HCT116 (cell line): ENCODE measurements around the gene PIPOX. TPM values are rescaled to one million over a fixed set of nuclear protein-coding genes. Genes with fewer than 3 reads are reported as not detected.
A peak's percentile ranks its signal among the peaks of the same experiment; 100 is the strongest.

ENCODE experiments used
- ATAC-seq: fragments of 200-7000 bp; cut with Tn5 transposase; 2 replicates; pipeline ENCODE4 v1.9.1; 2020; ENCODE audit warnings: mild to moderate bottlenecking, moderate library complexity
- BruUV-seq: library from RNA; stranded (reverse); fragments of 400-500 nt; replicated peaks from 2 replicates; lab custom pipeline; 2021; lab: Mats Ljungman, UMichigan
- CTCF ChIA-PET: fragments of 300-600 bp; sonication (Branson Sonifier 250); formaldehyde crosslinking; loops from one replicate; lab custom pipeline; 2021; ENCODE audit warnings: antibody characterized with exemption; lab: Charles Lee
- POLR2A ChIA-PET: fragments of 300-600, 350-600 bp; sonication (Branson Sonifier 250); formaldehyde crosslinking; loops from one replicate; lab custom pipeline; 2021; ENCODE audit warnings: antibody characterized with exemption; lab: Charles Lee
- RAD21 ChIA-PET, 2 experiments: fragments of 300-600 bp; sonication (Branson Sonifier 250); formaldehyde crosslinking; loops; one replicate each; lab custom pipeline; 2023; ENCODE audit warnings: low total read pairs in 2 of 2; ENCODE audit not compliant: uncharacterized antibody in 2 of 2, unreplicated experiment in 2 of 2, low non-redundant PET in 1 of 2; lab: Charles Lee
- DNase-seq: peaks from one replicate; pipeline ENCODE4 v3.0.0-alpha.2; 2010; ENCODE audit warnings: low read depth, low spot score
- H2AFZ ChIP-seq: fragments of 200-600 bp; shearing (Covaris generic), sonication (generic); 2 replicates; pipeline ENCODE4 v1.6.1; 2017; ENCODE audit warnings: low read depth, mixed run types, mixed read lengths, antibody characterized with exemption, low read length; ENCODE audit not compliant: poor library complexity, severe bottlenecking
- H3K27ac ChIP-seq: 2 replicates; pipeline ENCODE4 v1.5.1; 2012; ENCODE audit warnings: low read depth, low read length
- H3K27me3 ChIP-seq: fragments of 200-600 bp; sonication (generic); 2 replicates; pipeline ENCODE4 v1.6.1; 2016; ENCODE audit warnings: mixed run types, low read length, mixed read lengths; ENCODE audit not compliant: insufficient read depth
- H3K36me3 ChIP-seq, 2 experiments: fragments of 200-500 bp in 1 of 2; fragments of 200-600 bp in 1 of 2; sonication (Bioruptor generic) in 1 of 2; sonication (generic) in 1 of 2; 2 replicates each; pipeline versions ENCODE4 v1.5.1 to v1.6.1; 2014 to 2016; ENCODE audit warnings: low read length in 2 of 2, inconsistent platforms in 1 of 2, mixed read lengths in 1 of 2, mixed run types in 1 of 2; ENCODE audit not compliant: insufficient read depth in 2 of 2, control insufficient read depth in 1 of 2
- H3K4me1 ChIP-seq, 2 experiments: fragments of 200-600 bp in 1 of 2; sonication (generic) in 1 of 2; 2 replicates each; pipeline versions ENCODE4 v1.5.1 to v1.6.1; 2012 to 2017; ENCODE audit warnings: low read length in 2 of 2, inconsistent platforms in 1 of 2, mild to moderate bottlenecking in 1 of 2, mixed read lengths in 1 of 2, mixed run types in 1 of 2, moderate library complexity in 1 of 2; ENCODE audit not compliant: insufficient read depth in 2 of 2, control insufficient read depth in 1 of 2
- H3K4me2 ChIP-seq: fragments of 200-600 bp; sonication (generic); 2 replicates; pipeline ENCODE4 v1.6.1; 2017; ENCODE audit warnings: mixed run types, low read length, mixed read lengths
- H3K4me3 ChIP-seq, 2 experiments: fragments of 200-600 bp in 1 of 2; sonication (generic) in 1 of 2; replicated peaks in 1 of 2; 2 replicates each; pipeline ENCODE4 v1.5.1; 2011 to 2016; ENCODE audit warnings: low read length in 2 of 2, control low read depth in 1 of 2, low read depth in 1 of 2, mild to moderate bottlenecking in 1 of 2, mixed read lengths in 1 of 2, mixed run types in 1 of 2
- H3K79me2 ChIP-seq: fragments of 200-600 bp; sonication (generic); 2 replicates; pipeline ENCODE4 v1.6.1; 2017; ENCODE audit warnings: mild to moderate bottlenecking, mixed run types, low read length, moderate library complexity, mixed read lengths; ENCODE audit not compliant: insufficient read depth
- H3K9ac ChIP-seq: fragments of 200-600 bp; sonication (generic); 2 replicates; pipeline ENCODE4 v1.6.1; 2016; ENCODE audit warnings: low read length, mixed read lengths
- H3K9me2 ChIP-seq: fragments of 200-600 bp; sonication (generic), shearing (Covaris generic); 2 replicates; pipeline ENCODE4 v1.6.1; 2017; ENCODE audit warnings: mixed run types, mild to moderate bottlenecking, moderate library complexity; ENCODE audit not compliant: insufficient read depth
- H3K9me3 ChIP-seq, 2 experiments: fragments of 200-500 bp in 1 of 2; fragments of 200-600 bp in 1 of 2; sonication (Bioruptor generic) in 1 of 2; sonication (generic) in 1 of 2; 2 replicates each; pipeline ENCODE4 v1.6.1; 2014 to 2017; ENCODE audit warnings: low read length in 2 of 2, mixed read lengths in 2 of 2, inconsistent platforms in 1 of 2, low read depth in 1 of 2, mild to moderate bottlenecking in 1 of 2, mixed run types in 1 of 2, moderate library complexity in 1 of 2; ENCODE audit not compliant: control insufficient read depth in 1 of 2, insufficient read depth in 1 of 2
- H4K20me1 ChIP-seq: fragments of 200-600 bp; sonication (generic), shearing (Covaris generic); 2 replicates; pipeline ENCODE4 v1.6.1; 2017; ENCODE audit warnings: mixed run types, mild to moderate bottlenecking, moderate library complexity; ENCODE audit not compliant: insufficient read depth
- EZH2phosphoT487 ChIP-seq: fragments of 200-600 bp; IDR thresholded peaks from 2 replicates; pipeline ENCODE4 v1.6.1; 2018; ENCODE audit warnings: antibody characterized with exemption, borderline replicate concordance
- FOSL1 ChIP-seq: IDR thresholded peaks from 2 replicates; pipeline ENCODE4 v1.6.1; 2012; ENCODE audit warnings: low read depth
- JUND ChIP-seq: IDR thresholded peaks from 2 replicates; pipeline ENCODE4 v1.6.1; 2012
- POLR2AphosphoS5 ChIP-seq: IDR thresholded peaks from 2 replicates; pipeline ENCODE4 v1.6.1; 2011; ENCODE audit warnings: mild to moderate bottlenecking, low read depth, low read length, moderate library complexity
- RAD21 ChIP-seq: IDR thresholded peaks from 2 replicates; pipeline ENCODE4 v1.6.1; 2012; ENCODE audit warnings: low read depth, mild to moderate bottlenecking
- SIN3A ChIP-seq: IDR thresholded peaks from 2 replicates; pipeline ENCODE4 v1.6.1; 2012; ENCODE audit warnings: low read depth
- SP1 ChIP-seq: IDR thresholded peaks from 2 replicates; pipeline ENCODE4 v1.6.1; 2012; ENCODE audit warnings: low read depth
- SRF ChIP-seq: IDR thresholded peaks from 2 replicates; pipeline ENCODE4 v1.6.1; 2012; ENCODE audit warnings: low read depth
- ZNF274 ChIP-seq: fragments of 200-500 bp; sonication (Bioruptor generic); IDR thresholded peaks from 2 replicates; pipeline ENCODE4 v1.6.1; 2014; ENCODE audit warnings: mild to moderate bottlenecking, low read depth, low read length, inconsistent platforms
- intact Hi-C: fragments of 100-400 bp; cut with micrococcal nuclease; formaldehyde crosslinking; loops from 2 replicates; pipeline ENCODE4 v1.10.0; 2022
- total RNA-seq: library from RNA; stranded (reverse); gene quantifications from one replicate; pipeline ENCODE4 v1.2.1, GENCODE V29; 2021; ENCODE audit not compliant: unreplicated experiment
- TF ChIP-seq, protein P1 (sequence below): IDR thresholded peaks from 2 replicates; pipeline ENCODE4 v1.6.1; 2011; ENCODE audit warnings: mild to moderate bottlenecking, low read length, moderate library complexity; ENCODE audit not compliant: insufficient replicate concordance; ENCODE audit errors: extremely low read depth
- TF ChIP-seq, protein P2 (sequence below): IDR thresholded peaks from 2 replicates; pipeline ENCODE4 v1.6.1; 2012
- TF ChIP-seq, protein P3 (sequence below): IDR thresholded peaks from 2 replicates; pipeline ENCODE4 v1.6.1; 2012

Gene PIPOX
- total RNA-seq, 1 experiment from 2014 or later, result 1.8 TPM

DNA sequence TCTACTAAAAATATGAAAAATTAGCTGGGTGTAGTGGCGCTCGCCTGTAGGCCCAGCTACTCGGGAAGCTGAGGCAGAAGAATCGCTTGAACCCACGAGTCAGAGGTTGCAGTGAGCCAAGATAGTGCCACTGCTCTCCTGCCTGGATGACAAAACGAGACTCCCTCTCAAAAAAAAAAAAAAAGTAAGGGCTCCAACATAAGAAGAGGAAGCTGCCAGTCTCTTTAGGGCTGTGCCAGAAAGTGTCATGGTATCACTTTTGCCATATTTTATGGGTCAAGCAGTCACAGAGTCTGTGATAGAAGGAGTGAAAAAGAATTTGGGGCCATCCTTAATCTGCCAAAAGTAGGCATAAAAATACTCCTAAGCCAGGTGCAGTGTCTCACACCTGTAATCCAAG, 1.4 kb upstream of the PIPOX start:
- Histone ChIP-seq H3K9me3 (no peaks in the 10 kb centered on the region), H3K4me1 (peaks cover 0 to 7% of the 10 kb centered on the region in 2 experiments; a peak in 2 of 4 replicates), H3K9ac (no peak overlapping the region), H3K9me2 (no peaks in the 10 kb centered on the region), H3K4me2 (no peak overlapping the region), H3K79me2 (no peaks in the 10 kb centered on the region), H3K27ac (no peak overlapping the region), H4K20me1 (no peaks in the 10 kb centered on the region), H3K4me3 (no peak overlapping the region), H3K36me3 (no peaks in the 10 kb centered on the region), H2AFZ (no peak overlapping the region), H3K27me3 (peaks cover 15% of the 10 kb centered on the region)
- CTCF ChIA-PET, result no interaction called here
- TF ChIP-seq, protein P1, sequence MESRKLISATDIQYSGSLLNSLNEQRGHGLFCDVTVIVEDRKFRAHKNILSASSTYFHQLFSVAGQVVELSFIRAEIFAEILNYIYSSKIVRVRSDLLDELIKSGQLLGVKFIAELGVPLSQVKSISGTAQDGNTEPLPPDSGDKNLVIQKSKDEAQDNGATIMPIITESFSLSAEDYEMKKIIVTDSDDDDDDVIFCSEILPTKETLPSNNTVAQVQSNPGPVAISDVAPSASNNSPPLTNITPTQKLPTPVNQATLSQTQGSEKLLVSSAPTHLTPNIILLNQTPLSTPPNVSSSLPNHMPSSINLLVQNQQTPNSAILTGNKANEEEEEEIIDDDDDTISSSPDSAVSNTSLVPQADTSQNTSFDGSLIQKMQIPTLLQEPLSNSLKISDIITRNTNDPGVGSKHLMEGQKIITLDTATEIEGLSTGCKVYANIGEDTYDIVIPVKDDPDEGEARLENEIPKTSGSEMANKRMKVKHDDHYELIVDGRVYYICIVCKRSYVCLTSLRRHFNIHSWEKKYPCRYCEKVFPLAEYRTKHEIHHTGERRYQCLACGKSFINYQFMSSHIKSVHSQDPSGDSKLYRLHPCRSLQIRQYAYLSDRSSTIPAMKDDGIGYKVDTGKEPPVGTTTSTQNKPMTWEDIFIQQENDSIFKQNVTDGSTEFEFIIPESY, result no peak
- TF ChIP-seq RAD21 (no peak), SP1 (no peak), ZNF274 (no peak)
- TF ChIP-seq, protein P2, sequence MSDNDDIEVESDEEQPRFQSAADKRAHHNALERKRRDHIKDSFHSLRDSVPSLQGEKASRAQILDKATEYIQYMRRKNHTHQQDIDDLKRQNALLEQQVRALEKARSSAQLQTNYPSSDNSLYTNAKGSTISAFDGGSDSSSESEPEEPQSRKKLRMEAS, result no peak
- ATAC-seq (no peak), DNase-seq (no peak)
- intact Hi-C loops, result no loop called here
- RAD21 ChIA-PET, result no interaction called here
- no TSS peak for BruUV-seq
- POLR2A ChIA-PET, result no interaction called here

DNA sequence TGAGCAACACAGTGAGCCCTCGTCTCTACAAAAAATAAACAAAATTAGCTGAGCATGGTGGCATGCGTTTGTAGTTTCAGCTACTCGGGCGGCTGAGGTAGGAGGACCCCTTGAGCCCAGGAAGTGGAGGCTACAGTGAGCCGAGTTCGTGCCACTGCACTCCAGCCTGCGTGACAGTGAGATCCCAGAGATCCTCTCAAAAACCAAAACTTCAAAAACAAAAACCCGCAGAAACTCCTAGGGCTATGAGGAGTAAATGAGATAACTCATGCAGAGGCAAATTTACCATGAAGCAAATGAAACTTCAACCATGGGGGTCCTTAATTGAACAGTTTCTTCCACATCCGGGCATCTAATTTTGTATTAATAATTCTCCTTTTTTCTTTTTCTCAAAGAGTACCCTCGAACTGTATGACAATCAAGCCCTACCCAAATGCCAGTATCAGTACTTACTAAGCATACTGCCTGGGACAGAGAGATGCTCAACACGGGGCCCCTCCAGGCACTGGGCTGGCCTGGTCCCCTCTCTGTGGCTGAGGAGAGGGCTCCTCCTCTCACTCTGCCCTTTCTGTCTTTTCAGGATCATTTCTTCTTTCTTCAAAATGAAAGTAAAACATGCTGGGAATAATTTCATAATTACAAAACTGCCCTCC, 789 bp upstream of the PIPOX start:
- Histone ChIP-seq H3K36me3 (no peaks in the 10 kb centered on the region), H3K27me3 (peaks cover 15% of the 10 kb centered on the region), H4K20me1 (no peaks in the 10 kb centered on the region), H3K4me3 (no peak overlapping the region), H3K27ac (no peak overlapping the region), H3K4me1 (peaks cover 0 to 7% of the 10 kb centered on the region in 2 experiments; a peak in 2 of 4 replicates), H3K79me2 (no peaks in the 10 kb centered on the region), H3K9me2 (no peaks in the 10 kb centered on the region), H3K4me2 (0 out of 2 replicates have a peak overlapping the region, but pooled peaks have one; percentile 14), H3K9me3 (no peaks in the 10 kb centered on the region), H2AFZ (no peak overlapping the region), H3K9ac (no peak overlapping the region)
- intact Hi-C loops, result no loop called here
- TF ChIP-seq SIN3A, result no peak
- no peak for TF ChIP-seq SP1
- no peak for TF ChIP-seq FOSL1
- no peak for TF ChIP-seq POLR2AphosphoS5
- TF ChIP-seq SRF, result no peak
- no peak for TF ChIP-seq JUND
- no peak for TF ChIP-seq EZH2phosphoT487
- TF ChIP-seq, protein P1, result no peak
- no peak for TF ChIP-seq ZNF274
- TF ChIP-seq, protein P3, sequence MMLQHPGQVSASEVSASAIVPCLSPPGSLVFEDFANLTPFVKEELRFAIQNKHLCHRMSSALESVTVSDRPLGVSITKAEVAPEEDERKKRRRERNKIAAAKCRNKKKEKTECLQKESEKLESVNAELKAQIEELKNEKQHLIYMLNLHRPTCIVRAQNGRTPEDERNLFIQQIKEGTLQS, result no peak
- ChIA-PET POLR2A (no interaction called here), RAD21 (no interaction called here), CTCF (no interaction called here)
- DNase-seq (no peak), ATAC-seq (no peak)
- no TSS peak for BruUV-seq
